Common myeloid progenitor, CD34-positive (primary cell): Measurements from ENCODE around the gene UNC50.
A peak's percentile ranks its signal among the peaks of the same experiment; 100 is the strongest.
"Not testable (repeated sequence)": the region's sequence is repeated elsewhere in the genome, so short reads cannot be mapped to it uniquely, and the experiment has no call there.

ENCODE experiments used
- CTCF ChIA-PET: fragments of 350-600 bp; sonication (Branson Sonifier 250); formaldehyde crosslinking; loops from one replicate; lab custom pipeline; 2021; ENCODE audit warnings: antibody characterized with exemption; lab: Charles Lee
- POLR2A ChIA-PET: fragments of 350-600 bp; sonication (Branson Sonifier 250); formaldehyde crosslinking; loops from one replicate; lab custom pipeline; 2021; ENCODE audit warnings: antibody characterized with exemption; lab: Charles Lee
- DNase-seq, 3 donors: peaks; one replicate each; pipeline versions ENCODE4 v3.0.0 to v3.0.0-alpha.2; 2013
- H3K27ac ChIP-seq, 2 experiments: 1 replicate in 1 of 2; 2 replicates in 1 of 2; pipeline ENCODE4 v1.7.0; 2013; ENCODE audit warnings: inconsistent platforms in 2 of 2, low read length in 2 of 2, mild to moderate bottlenecking in 2 of 2, low read depth in 1 of 2, moderate library complexity in 1 of 2; ENCODE audit not compliant: severe bottlenecking in 2 of 2, insufficient read depth in 1 of 2, poor library complexity in 1 of 2
- H3K27me3 ChIP-seq, 5 experiments: replicated peaks in 2 of 5; 1 replicate in 3 of 5; 2 replicates in 2 of 5; pipeline versions ENCODE4 v1.6.1 to v1.7.0; 2013; ENCODE audit warnings: low read length in 4 of 5, mild to moderate bottlenecking in 2 of 5, moderate library complexity in 2 of 5, inconsistent platforms in 1 of 5; ENCODE audit not compliant: insufficient read depth in 5 of 5, control insufficient read depth in 4 of 5
- H3K36me3 ChIP-seq, 4 experiments: 1 replicate in 2 of 4; 2 replicates in 2 of 4; pipeline versions ENCODE4 v1.6.1 to v1.7.0; 2013; ENCODE audit warnings: low read length in 3 of 4, control low read depth in 1 of 4, mild to moderate bottlenecking in 1 of 4; ENCODE audit not compliant: control insufficient read depth in 4 of 4, insufficient read depth in 4 of 4
- H3K4me1 ChIP-seq, 4 experiments: 1 replicate in 3 of 4; 2 replicates in 1 of 4; pipeline versions ENCODE4 v1.6.1 to v1.7.1; 2013; ENCODE audit warnings: low read length in 3 of 4, mild to moderate bottlenecking in 3 of 4, control low read depth in 1 of 4, inconsistent platforms in 1 of 4, moderate library complexity in 1 of 4; ENCODE audit not compliant: control insufficient read depth in 4 of 4, insufficient read depth in 4 of 4; ENCODE audit errors: control extremely low read depth in 1 of 4
- H3K4me3 ChIP-seq, 7 experiments: 1 replicate in 4 of 7; 2 replicates in 3 of 7; pipeline versions ENCODE4 v1.5.1 to v1.7.0; 2013; ENCODE audit warnings: mild to moderate bottlenecking in 7 of 7, low read length in 6 of 7, moderate library complexity in 6 of 7, inconsistent platforms in 2 of 7, low read depth in 2 of 7, control low read depth in 1 of 7; ENCODE audit not compliant: insufficient read depth in 4 of 7, control insufficient read depth in 1 of 7; ENCODE audit errors: extremely low read depth in 1 of 7
- H3K9me3 ChIP-seq, 5 experiments: 1 replicate in 4 of 5; 2 replicates in 1 of 5; pipeline versions ENCODE4 v1.6.1 to v1.7.1; 2013; ENCODE audit warnings: low read length in 4 of 5, mild to moderate bottlenecking in 2 of 5, inconsistent platforms in 1 of 5, low read depth in 1 of 5, moderate library complexity in 1 of 5; ENCODE audit not compliant: control insufficient read depth in 4 of 5, insufficient read depth in 2 of 5; ENCODE audit errors: control extremely low read depth in 1 of 5
- WGBS: methylation state at CpG from one replicate; pipeline ENCODE4 v1.1.5; 2013; ENCODE audit not compliant: insufficient coverage; 5-methylcytosine and 5-hydroxymethylcytosine counted together

Gene UNC50

GRCh38 chr2:98594665-98595064 lies 13.7 kb upstream of the UNC50 start:
- H3K27ac ChIP-seq, H3K4me1 ChIP-seq, DNase-seq, POLR2A ChIA-PET, H3K27me3 ChIP-seq, H3K4me3 ChIP-seq, H3K9me3 ChIP-seq, CTCF ChIA-PET: not testable (repeated sequence)
- WGBS = no CpG with 5 or more reads among the region's 4 CpGs
- peaks cover 7 to 43% (median 27%) of the 10 kb centered on the region in 4 experiments for H3K36me3 ChIP-seq

- WGBS = no CpG with 5 or more reads among the region's 1 CpG
- Histone ChIP-seq H3K27me3 (no peaks in the 10 kb centered on the region), H3K9me3 (peaks cover 0 to 3% (median 2%) of the 10 kb centered on the region in 5 experiments), H3K36me3 (peaks cover 7 to 58% (median 30%) of the 10 kb centered on the region in 4 experiments), H3K4me3 (no peak overlapping the region), H3K27ac (no peak overlapping the region), H3K4me1 (no peaks in the 10 kb centered on the region)
- ChIA-PET POLR2A (no interaction called here), CTCF (interaction anchor here (1.2 kb wide), 1 partner anchor 10 kb away, joined by 3 read pairs; no protein-coding TSS in a partner anchor)
- no peak for DNase-seq
Measured at GRCh38 chr2:98598781-98599428, 9.5 kb upstream of the UNC50 start.

- CTCF ChIA-PET = interaction anchor here (1.0 to 1.2 kb wide), 5 partner anchors 15 to 199 kb away, joined by 3 to 5 read pairs (median 3); no protein-coding TSS in a partner anchor
- peak in 2 of 3 donors; percentile 33 to 35 for DNase-seq
- Histone ChIP-seq H3K27ac (no peak overlapping the region), H3K9me3 (no peaks in the 10 kb centered on the region), H3K27me3 (no peaks in the 10 kb centered on the region), H3K4me1 (peaks cover under 1 to 8% (median 3%) of the 10 kb centered on the region in 4 experiments), H3K36me3 (peaks cover 5 to 51% (median 30%) of the 10 kb centered on the region in 4 experiments), H3K4me3 (no peak overlapping the region)
- POLR2A ChIA-PET = interaction anchor here (0.6 kb wide), 1 partner anchor 162 kb away, joined by 6 read pairs; no protein-coding TSS in a partner anchor
- WGBS = 100% methylated on average over 1 of the region's 3 CpGs
Measured at GRCh38 chr2:98601532-98602132, 6.8 kb upstream of the UNC50 start.

GRCh38 chr2:98604547-98604946 lies 3.8 kb upstream of the UNC50 start:
- H3K4me1 ChIP-seq = peaks cover 13 to 27% (median 23%) of the 10 kb centered on the region in 4 experiments
- CTCF ChIA-PET = interaction anchor here (1.0 to 1.4 kb wide), 2 partner anchors 13 to 17 kb away, joined by 3 read pairs; no protein-coding TSS in a partner anchor
- no peak overlapping the region for H3K4me3 ChIP-seq
- no peak for DNase-seq
- POLR2A ChIA-PET = no interaction called here
- peaks cover 6 to 36% (median 22%) of the 10 kb centered on the region in 4 experiments for H3K36me3 ChIP-seq
- H3K27ac ChIP-seq = peak overlapping the region in 1 of 2 experiments; percentile 30
- no peaks in the 10 kb centered on the region for H3K9me3 ChIP-seq
- 79% methylated on average over 2 of the region's 2 CpGs for WGBS
- H3K27me3 ChIP-seq = no peaks in the 10 kb centered on the region

- 100% methylated on average over 1 of the region's 3 CpGs for WGBS
Measured at GRCh38 chr2:98605076-98605475, 3.3 kb upstream of the UNC50 start.

GRCh38 chr2:98606431-98606830 lies 2.0 kb upstream of the UNC50 start:
- Histone ChIP-seq H3K27me3 (no peaks in the 10 kb centered on the region), H3K4me3 (peak overlapping the region in 1 of 7 experiments; percentile 95), H3K4me1 (peaks cover 20 to 38% (median 32%) of the 10 kb centered on the region in 4 experiments), H3K27ac (peak overlapping the region in 1 of 2 experiments; percentile 99), H3K36me3 (peaks cover 4 to 29% (median 20%) of the 10 kb centered on the region in 4 experiments), H3K9me3 (no peaks in the 10 kb centered on the region)
- WGBS = 95% methylated on average over 7 of the region's 7 CpGs
- DNase-seq = no peak
- ChIA-PET POLR2A (no interaction called here), CTCF (interaction anchor here (0.6 to 1.2 kb wide), 2 partner anchors 23 to 231 kb away, joined by 3 to 5 read pairs; no protein-coding TSS in a partner anchor)

More at GRCh38 chr2:98605076-98605475, 3.3 kb upstream of the UNC50 start:
- Histone ChIP-seq H3K4me3 (no peak overlapping the region), H3K36me3 (peaks cover 6 to 31% (median 18%) of the 10 kb centered on the region in 4 experiments), H3K27me3 (no peaks in the 10 kb centered on the region), H3K27ac (peak overlapping the region; percentile 6 to 30), H3K4me1 (peaks cover 15 to 32% (median 27%) of the 10 kb centered on the region in 4 experiments), H3K9me3 (no peaks in the 10 kb centered on the region)
- no peak for DNase-seq
- CTCF ChIA-PET = interaction anchor here (1.0 to 1.4 kb wide), 2 partner anchors 13 to 17 kb away, joined by 3 read pairs; no protein-coding TSS in a partner anchor
- POLR2A ChIA-PET = no interaction called here
